ENCODE measurements around the gene GJD2. TPM values are rescaled to one million over a fixed set of nuclear protein-coding genes. Genes with fewer than 3 reads are reported as not detected.

Gene GJD2
- total and polyA plus RNA-seq, 2 of the 13 experiments (the other 11 are each of a cell fraction or from before 2014, with no cell fraction given), result not detected

DNA sequence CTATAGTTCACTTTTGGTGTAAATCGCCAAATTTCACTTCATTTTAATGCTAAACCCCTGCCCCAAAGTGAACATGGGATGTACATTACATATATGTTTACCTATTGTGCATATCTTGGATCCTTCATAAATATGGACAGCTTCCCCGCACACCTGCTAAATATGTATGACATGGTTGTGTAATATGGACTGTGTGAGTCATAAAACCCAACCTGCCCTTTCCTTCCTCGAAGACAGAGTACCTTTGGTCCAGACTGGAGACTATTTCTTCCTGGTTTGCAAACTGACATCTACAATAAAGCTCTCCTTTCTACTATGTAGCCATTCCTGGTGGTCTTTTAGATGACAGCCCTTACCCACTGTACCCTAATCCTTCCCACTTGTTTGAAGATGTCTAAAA is 28.1 kb upstream of the GJD2 start:
- Histone ChIP-seq H3K27ac (ENCODE audit: extremely low read length, insufficient read depth, low read length) (no peak overlapping the region), H2AFZ (ENCODE audit: low read length) (no peak overlapping the region), H3K27me3 (ENCODE audit: control insufficient read depth in 1 of 2, insufficient read depth in 2 of 2, low read length in 2 of 2) (peaks cover 0 to 1% of the 10 kb centered on the region in 2 experiments; a peak in 1 of 5 replicates), H3K4me2 (ENCODE audit: low read depth, low read length) (no peak overlapping the region), H4K20me1 (ENCODE audit: insufficient read depth, low read length) (no peaks in the 10 kb centered on the region), H3K9me3 (ENCODE audit: low read length) (no peaks in the 10 kb centered on the region), H3K36me3 (replicated peaks in 1 of 2; ENCODE audit: control insufficient read depth in 1 of 2, insufficient read depth in 2 of 2, low read length in 2 of 2) (no peaks in the 10 kb centered on the region), H3K9ac (ENCODE audit: insufficient read depth, low read depth, low read length) (no peak overlapping the region), H3K4me3 (replicated peaks in 1 of 3; ENCODE audit: insufficient read depth in 1 of 3, low read depth in 2 of 3, low read length in 3 of 3) (no peak overlapping the region), H3K79me2 (ENCODE audit: insufficient read depth, low read length) (no peaks in the 10 kb centered on the region), H3K4me1 (ENCODE audit: insufficient read depth, low read length) (no peaks in the 10 kb centered on the region)
- ChIA-PET POLR2A (no interaction called here), CTCF (ENCODE audit: low intra/inter-chr PET ratio, low total read pairs) (no interaction called here)
- DNase-seq (ENCODE audit: low spot score) (no peak), FAIRE-seq (no peak), ATAC-seq (no peak)
- in situ Hi-C loops (cut with HindIII; ENCODE audit: extremely low pct_ligation_motif_present, low pct_unique_long_range_greater_than_20kb), result no loop called here
- WGBS (ENCODE audit: low lambda C conversion rate), result 0% methylated on average over 3 of the region's 3 CpGs
- intact Hi-C loops (cut with micrococcal nuclease; ENCODE audit: unreplicated experiment), result no loop called here
- TF ChIP-seq AGO1 (IDR thresholded peaks at IDR 0.05; ENCODE audit: low read depth, low read length, poor library complexity, severe bottlenecking), result no peak
- TF ChIP-seq ZNF367 (CRISPR knock-in tag; IDR thresholded peaks at IDR 0.05; ENCODE audit: borderline replicate concordance), result no peak
- TF ChIP-seq, protein P1, sequence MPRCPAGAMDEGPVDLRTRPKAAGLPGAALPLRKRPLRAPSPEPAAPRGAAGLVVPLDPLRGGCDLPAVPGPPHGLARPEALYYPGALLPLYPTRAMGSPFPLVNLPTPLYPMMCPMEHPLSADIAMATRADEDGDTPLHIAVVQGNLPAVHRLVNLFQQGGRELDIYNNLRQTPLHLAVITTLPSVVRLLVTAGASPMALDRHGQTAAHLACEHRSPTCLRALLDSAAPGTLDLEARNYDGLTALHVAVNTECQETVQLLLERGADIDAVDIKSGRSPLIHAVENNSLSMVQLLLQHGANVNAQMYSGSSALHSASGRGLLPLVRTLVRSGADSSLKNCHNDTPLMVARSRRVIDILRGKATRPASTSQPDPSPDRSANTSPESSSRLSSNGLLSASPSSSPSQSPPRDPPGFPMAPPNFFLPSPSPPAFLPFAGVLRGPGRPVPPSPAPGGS (CRISPR knock-in tag; IDR thresholded peaks at IDR 0.05), result no peak
- no peak for TF ChIP-seq ZNF431 (CRISPR knock-in tag; IDR thresholded peaks at IDR 0.05; ENCODE audit: borderline replicate concordance, low read depth)
- TF ChIP-seq TAF15 (IDR thresholded peaks at IDR 0.05; ENCODE audit: low read depth, low read length, poor library complexity, severe bottlenecking), result no peak
- no peak for TF ChIP-seq ZNF138 (CRISPR knock-in tag; IDR thresholded peaks at IDR 0.05; ENCODE audit: low read depth)
- TF ChIP-seq ZNF24 (IDR thresholded peaks at IDR 0.05), result no peak
- TF ChIP-seq ZNF850 (CRISPR knock-in tag; conservative IDR thresholded peaks at IDR 0.05), result no peak
- TF ChIP-seq SALL1 (CRISPR knock-in tag; IDR thresholded peaks at IDR 0.05), result no peak
- TF ChIP-seq ZFP36L2 (CRISPR knock-in tag; IDR thresholded peaks at IDR 0.05), result no peak
- TF ChIP-seq MTA3 (CRISPR knock-in tag; IDR thresholded peaks at IDR 0.05), result no peak
- TF ChIP-seq ZNF30 (CRISPR knock-in tag; IDR thresholded peaks at IDR 0.05), result no peak
- TF ChIP-seq GABPA (IDR thresholded peaks at IDR 0.05; ENCODE audit: low read depth, low read length), result no peak
- no peak for TF ChIP-seq GABPA (CRISPR knock-in tag; IDR thresholded peaks at IDR 0.05; ENCODE audit: low read depth)
- no TSS peak for BruUV-seq (replicated peaks)
